Activated CD4-positive, alpha-beta T cell treated with anti-CD3 and anti-CD28 coated beads for 48 hours (primary cell): ENCODE data around the gene STAT4.
A peak's percentile ranks its signal among the peaks of the same experiment; 100 is the strongest.

Experiments
- DNase-seq: peaks from one replicate; pipeline ENCODE4 v3.0.0-alpha.2; 2020

The STAT4 gene

GRCh38 chr2:191039616-191040015 lies 111.2 kb downstream of the STAT4 start:
- no peak for DNase-seq

- no peak for DNase-seq
Measured at GRCh38 chr2:191038741-191039140, 112.1 kb downstream of the STAT4 start.

GRCh38 chr2:191038241-191038725 lies 112.5 kb downstream of the STAT4 start:
- peak; percentile 27 for DNase-seq

GRCh38 chr2:191037351-191037750 lies 113.4 kb downstream of the STAT4 start:
- no peak for DNase-seq

GRCh38 chr2:191036363-191036762 lies 114.4 kb downstream of the STAT4 start:
- no peak for DNase-seq

GRCh38 chr2:191032588-191033429 lies 118.0 kb downstream of the STAT4 start:
- no peak for DNase-seq

- DNase-seq: no peak
Measured at GRCh38 chr2:191031256-191031655, 119.5 kb downstream of the STAT4 start.

GRCh38 chr2:191030521-191031154 lies 120.2 kb downstream of the STAT4 start:
- DNase-seq: peak; percentile 42

- no peak for DNase-seq
Measured at GRCh38 chr2:191029280-191029950, 121.4 kb downstream of the STAT4 start.

GRCh38 chr2:191026377-191026776 lies 124.4 kb downstream of the STAT4 start:
- no peak for DNase-seq

GRCh38 chr2:191025135-191025534 lies 125.7 kb downstream of the STAT4 start:
- no peak for DNase-seq

- peak; percentile 37 for DNase-seq
Measured at GRCh38 chr2:191023235-191023679, 127.5 kb downstream of the STAT4 start.

- peak; percentile 61 for DNase-seq
Measured at GRCh38 chr2:191020742-191021381, 129.9 kb downstream of the STAT4 start.

- DNase-seq: peak; percentile 96
Measured at GRCh38 chr2:191020221-191020741, 130.5 kb downstream of the STAT4 start.

GRCh38 chr2:191019376-191019775 lies 131.4 kb downstream of the STAT4 start:
- no peak for DNase-seq

GRCh38 chr2:191018643-191019119 lies 132.1 kb downstream of the STAT4 start:
- DNase-seq: no peak

GRCh38 chr2:191018048-191018447 lies 132.7 kb downstream of the STAT4 start:
- no peak for DNase-seq

GRCh38 chr2:191015831-191016230 lies 135.0 kb downstream of the STAT4 start:
- no peak for DNase-seq

- no peak for DNase-seq
Measured at GRCh38 chr2:191015239-191015638, 135.6 kb downstream of the STAT4 start.

- no peak for DNase-seq
Measured at GRCh38 chr2:191014653-191015020, 136.2 kb downstream of the STAT4 start.

- peak; percentile 97 for DNase-seq
Measured at GRCh38 chr2:191013932-191014652, 136.7 kb downstream of the STAT4 start, which contains the start of gene STAT1. Gene STAT1, minus strand, starts transcription at chr2:191014171. Its CDS starts 4,168 bp downstream, at chr2:191010003.

GRCh38 chr2:191013682-191013931 lies 137.2 kb downstream of the STAT4 start:
- DNase-seq: no peak
